GM19035 (cell line): Measurements from ENCODE around the gene GATA6.
"Not testable (repeated sequence)": the region's sequence is repeated elsewhere in the genome, so short reads cannot be mapped to it uniquely, and the experiment has no call there.

Experiments
- ATAC-seq: cut with Tn5 transposase; IDR thresholded peaks from one replicate; pipeline ENCODE4 v1.9.1; 2021; ENCODE audit not compliant: unreplicated experiment

GATA6 gene

DNA sequence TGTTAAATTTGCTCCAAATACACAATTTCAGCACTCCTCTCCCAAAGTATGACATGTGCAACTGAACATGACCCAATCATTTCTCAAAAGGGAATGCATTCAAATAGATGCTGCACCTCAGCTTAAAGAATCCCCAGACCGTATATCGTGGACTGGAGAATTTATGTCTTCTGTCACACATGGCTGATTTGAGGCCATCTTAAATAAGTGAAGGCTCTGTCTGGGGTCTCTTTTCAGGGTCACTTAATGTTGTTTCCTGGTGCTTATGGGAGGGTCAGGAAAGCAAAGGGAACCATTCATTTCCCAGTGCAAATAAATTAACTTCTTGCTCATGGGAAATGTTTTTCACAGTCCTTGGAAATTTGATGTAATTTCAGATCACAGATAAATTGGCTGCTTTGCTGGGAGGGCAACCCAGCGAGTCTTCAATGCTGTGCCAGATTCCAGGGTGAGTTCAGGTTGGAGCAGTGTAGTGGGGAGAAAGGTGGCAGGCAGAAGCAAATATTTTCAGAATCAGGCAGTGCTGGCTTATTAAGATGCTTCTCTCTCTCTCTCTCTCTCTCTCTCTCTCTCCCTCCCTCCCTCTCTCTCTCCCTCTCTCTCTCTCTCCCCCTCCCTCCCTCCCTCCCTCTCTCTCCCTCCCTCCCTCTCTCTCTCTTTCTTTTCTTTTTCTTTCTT lies 34.3 kb downstream of the GATA6 start:
- ATAC-seq: no peak

DNA sequence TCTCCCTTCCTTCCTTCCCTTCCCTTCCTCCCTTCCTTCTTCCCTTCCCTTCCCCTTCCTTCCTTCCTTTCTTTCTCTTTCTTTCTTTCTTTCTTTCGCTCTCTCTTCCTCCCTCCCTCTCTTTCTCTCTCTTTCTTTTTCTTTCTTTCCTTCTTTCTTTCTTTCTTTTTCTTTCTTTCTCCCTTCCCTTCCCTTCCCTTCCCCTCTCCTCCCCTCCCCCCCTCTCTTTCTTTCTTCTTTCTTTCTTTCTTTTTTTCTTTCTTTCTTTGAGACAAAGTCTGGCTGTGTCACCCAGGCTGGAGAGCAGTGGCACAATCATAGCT lies 34.8 kb downstream of the GATA6 start:
- ATAC-seq: no peak

DNA sequence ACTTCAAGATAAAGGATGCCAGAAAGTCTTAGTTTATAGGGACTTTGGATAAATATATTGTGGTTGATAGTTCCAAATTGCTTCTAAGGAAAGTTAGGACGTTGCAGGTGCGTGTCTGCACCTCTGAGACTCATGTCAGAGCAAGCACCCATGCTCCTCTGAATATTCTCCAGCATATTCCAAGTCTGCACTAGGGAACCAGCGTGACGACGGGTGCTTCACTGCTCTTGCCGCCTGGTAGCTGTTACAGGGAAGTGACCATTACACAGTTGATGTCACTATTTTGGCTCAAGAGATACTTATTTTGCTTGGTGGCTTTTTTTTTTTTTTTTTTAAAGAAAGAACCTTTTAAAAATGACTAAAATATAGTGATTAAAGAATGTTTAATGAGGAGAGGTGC lies 35.6 kb downstream of the GATA6 start:
- ATAC-seq: no peak

DNA sequence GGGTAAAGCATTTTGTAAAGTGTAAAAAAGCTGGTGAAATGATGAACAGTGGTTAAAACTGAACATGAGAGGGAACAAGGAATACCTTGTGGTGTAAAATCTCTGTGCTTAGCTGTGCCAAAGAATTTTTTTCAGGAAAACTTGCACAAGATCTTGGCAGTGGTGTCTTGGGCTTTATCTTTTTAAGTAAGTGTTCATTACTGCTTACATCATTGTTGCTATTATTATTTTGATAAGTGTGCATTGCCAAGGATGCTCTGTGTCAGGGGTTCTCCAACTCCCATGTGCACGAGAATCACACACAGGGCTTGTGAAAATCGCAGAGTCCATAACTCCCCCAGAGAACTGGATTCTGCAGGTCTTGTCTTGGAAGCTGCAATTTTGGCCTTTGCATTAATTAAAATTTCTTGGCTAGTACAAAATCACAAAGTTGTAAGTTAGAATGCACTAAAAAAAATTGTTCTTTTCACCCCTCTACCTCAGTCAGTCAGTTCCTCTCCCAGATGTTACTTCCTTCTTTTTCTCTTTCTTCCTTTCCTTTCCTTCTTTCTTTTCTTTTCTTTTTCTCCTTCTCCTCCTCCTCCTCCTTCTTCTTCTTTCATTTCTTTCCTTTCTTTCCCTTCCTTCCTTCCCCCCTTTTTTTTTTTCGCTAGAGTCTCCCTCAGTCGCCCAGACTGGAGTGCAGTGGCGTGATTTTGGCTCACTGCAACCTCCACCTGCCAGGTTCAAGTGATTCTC lies 37.8 kb downstream of the GATA6 start:
- ATAC-seq: no peak

DNA sequence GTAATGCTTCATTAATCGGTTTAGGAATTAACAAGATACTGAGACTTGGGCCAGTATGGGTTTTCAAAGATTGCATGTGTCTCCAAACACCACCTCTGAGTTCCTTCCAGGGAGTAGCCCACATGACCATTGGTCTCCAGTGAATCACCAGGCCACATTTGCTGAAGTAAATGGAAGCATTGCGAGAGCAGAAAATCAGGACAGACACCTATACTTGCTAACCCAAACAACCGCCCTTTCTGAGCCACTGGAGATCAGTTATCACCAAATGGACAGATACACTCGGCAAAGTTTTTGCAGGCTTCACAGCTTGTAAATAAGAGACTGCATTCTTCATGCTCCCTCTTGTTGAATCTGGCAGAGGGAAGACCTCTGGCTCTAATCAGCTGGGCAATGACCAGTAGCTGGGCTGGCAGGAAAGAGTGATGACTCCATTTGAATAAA lies 40.9 kb downstream of the GATA6 start:
- no peak for ATAC-seq

DNA sequence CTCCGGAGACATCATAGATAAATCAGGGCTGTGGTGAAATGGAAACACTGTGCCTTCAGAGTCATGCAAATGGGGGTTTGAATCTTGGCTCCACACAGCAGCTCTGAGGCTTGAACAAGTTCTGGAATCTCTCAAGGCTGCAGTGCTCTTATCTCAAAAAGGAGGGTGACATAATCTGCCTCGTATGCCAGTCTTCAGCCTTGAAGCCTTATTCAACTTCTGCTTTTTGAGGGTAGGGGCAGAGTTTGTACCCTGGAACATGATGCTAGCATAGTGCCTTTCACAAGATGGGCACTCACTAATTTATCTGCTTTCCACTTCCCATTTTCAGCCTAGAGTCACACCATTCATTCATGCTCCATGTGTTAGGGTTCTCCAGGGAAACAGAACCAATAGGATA lies 42.3 kb downstream of the GATA6 start:
- ATAC-seq: no peak

DNA sequence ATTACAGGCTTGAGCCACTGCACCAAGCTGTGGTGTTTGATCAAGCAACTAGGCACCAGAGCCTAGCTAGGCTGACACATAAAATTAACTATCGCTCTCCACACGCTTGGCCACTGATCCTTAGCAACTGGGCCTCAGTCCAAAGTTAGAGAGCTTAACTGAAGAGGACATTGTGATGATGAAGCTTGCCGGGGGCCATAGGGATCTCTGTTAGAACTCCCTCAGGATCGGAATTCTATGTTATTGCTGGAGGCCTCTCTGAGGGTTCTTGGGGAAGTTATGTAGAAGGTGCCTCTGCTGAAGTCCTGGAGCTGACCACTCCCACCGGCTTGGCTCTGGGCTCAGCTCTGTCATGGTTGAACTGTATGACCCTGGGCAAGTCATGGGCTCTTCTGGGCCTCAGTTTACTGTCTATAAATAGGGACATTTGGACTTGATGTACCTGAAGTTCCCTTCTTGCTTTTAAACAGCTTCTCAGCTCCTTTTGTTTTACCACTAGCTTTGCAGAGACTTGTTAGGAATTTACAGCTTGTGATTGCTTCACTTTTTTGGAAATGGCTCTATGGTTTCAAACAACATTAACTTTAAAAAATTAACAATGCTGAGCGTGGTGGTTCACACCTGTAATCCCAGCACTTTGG lies 44.1 kb downstream of the GATA6 start:
- ATAC-seq: no peak

DNA sequence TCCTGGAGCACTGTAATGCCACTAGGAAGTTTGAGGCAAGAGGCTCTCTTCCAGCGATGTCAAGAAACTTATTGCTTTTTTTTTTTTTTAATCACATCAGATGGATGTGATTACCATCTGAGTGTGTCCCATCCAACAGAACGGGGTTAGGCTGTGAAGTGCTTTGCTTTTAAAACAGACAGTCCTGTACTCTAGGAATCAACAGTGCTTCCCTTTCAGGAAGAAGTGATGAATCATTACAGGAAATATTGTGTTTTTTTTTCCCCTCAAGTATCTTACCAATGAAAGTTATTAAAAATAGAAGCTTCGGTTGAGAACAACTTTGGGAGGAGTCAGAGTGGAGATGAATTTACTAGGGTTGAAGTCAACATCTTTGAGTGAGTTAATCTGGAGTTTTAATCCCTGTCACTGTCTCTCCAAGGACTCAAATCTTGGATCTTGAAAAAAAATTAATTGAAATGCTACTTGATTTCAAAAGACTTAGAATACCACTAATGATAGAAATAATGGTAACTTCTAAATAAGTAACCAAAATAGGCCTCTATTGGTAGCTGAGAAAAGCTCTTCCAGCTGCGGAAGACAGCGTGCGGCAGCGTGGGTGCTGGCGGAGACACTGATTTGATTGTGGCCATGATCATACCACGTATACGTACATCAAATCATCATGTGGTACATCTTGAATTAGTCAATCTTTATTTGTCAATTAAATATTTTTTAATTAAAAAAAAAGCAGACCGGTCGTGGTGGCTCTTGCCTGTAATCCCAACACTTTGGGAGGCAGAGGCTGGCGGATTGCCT lies 45.5 kb downstream of the GATA6 start:
- ATAC-seq: no peak

DNA sequence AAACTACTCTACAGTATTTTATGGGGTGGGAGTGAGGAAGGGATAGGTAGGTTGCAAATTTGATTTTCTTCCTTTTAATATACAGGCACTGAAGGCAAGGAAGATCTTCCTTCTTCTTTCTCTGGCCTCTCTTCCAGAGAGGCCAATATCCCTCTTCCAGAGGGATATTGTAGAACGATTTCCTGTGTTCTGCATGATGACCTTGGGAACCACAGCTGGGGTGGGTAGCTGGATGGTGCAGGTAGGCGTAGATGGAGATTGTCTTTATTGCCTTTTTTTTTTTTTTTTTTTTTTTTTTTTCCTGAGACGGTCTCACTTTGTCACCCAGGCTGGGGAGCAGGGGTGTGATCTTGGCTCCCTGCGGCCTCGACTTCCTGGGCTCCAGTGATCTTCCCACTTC lies 49.4 kb downstream of the GATA6 start:
- no peak for ATAC-seq

DNA sequence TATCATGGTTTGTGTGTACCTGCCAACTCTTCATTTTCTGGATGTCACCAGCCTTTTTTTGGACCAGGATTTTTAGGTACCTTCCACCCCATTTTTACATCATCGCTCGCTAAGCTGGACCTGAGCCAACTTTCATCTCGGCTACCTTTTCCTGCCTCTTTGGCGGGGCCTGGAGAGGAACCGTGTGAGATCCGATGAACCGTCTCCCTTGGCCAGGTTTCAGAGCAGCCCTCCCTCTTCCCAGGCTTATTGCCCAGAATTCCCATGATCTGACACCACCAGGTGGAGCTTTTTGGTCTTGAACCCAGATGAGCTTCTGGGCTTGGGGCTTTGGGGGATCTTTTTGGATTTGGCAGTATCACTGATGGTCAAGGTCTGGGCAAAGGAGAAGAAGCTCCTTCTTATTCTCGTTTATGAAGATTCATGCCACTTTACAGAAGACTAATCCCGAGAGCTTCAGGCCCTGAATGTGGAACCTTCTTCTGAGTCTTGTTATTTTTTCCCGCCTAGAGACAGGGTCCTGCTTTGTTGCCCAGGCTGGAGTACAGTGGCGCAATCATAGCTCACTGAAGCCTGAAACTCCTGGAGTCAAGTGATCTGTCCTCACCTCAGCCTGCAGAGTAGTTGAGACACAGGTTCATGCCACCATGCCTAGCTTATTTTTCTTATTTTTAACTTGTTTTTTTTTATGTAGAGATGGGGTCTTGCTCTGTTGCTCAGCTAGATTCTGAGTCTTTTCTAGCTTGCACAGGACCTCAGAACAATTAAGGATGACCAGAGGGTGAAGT lies 50.4 kb downstream of the GATA6 start:
- no peak for ATAC-seq

DNA sequence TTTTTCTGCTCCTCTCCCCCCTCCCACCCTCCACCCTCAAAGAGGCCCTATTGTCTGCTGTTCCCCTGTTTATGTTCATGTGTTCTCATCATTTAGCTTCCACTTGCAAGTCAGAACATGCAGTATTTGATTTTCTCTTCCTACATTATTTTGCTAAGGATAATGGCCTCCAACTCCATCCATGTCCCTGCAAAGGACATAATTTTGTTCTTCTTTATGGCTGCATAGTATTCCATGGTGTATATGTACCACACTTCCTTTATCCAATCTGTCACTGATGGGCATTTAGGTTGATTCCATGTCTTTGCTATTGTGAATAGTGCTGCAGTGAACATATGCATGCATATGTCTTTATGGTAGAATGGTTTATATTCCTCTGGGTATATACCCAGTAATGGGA lies 51.2 kb downstream of the GATA6 start:
- ATAC-seq: not testable (repeated sequence)

DNA sequence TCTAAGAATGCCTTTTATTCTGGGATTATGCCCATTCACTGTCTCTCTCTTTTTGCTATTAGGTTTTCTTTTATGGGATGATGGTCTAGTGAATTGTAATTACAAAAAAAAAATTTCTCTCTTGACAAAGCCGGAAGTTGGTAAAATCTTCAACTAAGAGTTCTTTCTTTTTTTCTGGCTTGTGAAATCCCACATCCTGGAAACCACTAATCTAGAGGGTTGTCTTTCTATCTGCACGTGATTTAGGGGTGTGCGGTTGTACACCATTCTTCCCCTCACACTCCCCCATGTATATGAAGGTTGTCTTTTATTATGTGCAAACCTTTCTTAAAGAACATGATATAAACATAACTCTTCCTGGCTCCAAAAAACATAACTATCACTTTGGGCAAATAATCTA lies 52.0 kb downstream of the GATA6 start:
- ATAC-seq: no peak

DNA sequence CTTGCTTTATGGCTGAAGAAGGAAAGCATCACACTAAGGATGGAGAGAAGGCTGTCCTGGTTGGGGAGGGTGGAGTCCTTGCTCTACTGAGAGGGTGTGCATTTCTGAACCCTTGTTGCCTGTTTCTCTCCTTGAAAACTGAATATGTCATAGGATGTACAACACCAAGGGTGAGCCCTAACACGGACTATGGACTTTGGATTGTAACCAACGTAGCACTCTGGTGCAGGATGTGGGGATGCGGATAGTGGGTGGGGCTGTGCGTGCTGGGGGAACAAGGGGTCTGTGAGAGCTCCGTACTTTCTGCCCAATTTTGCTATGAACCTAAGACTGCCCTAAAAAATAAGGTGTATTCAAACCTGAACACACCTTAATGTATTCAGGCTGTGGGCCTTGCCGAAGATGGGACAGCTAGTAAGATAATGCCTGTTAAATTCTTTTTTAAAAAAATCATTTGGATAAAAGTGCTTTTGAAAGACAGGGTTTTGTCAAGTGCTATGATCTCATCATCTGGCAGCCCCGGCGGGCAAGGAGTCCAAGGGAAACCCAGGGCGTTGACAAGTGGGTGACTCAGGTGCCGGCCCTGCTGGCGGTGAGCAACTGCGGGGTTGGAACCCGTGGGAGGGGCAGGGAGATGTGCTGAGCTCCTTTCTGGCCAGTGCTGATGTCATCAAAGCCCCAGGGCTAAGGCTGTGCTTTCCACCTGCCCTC lies 54.0 kb downstream of the GATA6 start:
- ATAC-seq: no peak

DNA sequence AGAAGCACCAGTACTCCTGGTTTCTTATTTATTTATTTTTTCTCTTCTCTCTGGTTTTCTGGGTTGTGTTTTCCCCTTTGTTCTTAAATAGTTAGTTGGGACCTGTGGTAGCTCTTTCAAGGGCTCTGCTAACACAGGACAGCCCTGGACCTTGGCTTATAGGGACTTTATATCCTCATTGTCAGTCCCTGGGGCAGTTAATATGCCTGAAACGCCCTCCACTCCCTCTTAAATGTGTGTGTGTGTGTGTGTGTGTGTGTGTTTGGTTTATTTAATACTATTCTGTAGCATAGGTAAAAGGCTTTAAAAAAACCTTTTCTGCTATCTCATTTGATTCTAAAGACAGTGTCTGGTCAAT lies 54.6 kb downstream of the GATA6 start:
- no peak for ATAC-seq

DNA sequence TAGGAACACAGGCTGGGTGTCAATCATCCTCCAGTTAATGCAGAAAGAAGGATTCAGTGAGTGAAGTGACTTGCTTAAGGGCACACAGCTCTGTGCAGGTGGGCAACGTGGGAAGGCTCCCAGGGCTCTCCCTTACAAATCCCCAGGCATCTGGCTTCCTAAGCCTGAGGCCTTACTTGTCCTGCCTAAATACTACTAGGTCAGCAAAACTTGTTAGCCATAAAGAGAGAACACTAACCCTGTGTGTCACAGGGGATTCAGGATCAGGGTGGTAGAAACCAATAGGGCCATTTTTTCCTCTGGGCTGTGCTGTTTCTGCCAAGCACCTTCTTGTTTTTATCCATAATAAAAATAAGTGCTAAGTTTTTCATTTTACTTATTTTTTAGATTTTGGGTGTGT lies 55.0 kb downstream of the GATA6 start:
- ATAC-seq: no peak

DNA sequence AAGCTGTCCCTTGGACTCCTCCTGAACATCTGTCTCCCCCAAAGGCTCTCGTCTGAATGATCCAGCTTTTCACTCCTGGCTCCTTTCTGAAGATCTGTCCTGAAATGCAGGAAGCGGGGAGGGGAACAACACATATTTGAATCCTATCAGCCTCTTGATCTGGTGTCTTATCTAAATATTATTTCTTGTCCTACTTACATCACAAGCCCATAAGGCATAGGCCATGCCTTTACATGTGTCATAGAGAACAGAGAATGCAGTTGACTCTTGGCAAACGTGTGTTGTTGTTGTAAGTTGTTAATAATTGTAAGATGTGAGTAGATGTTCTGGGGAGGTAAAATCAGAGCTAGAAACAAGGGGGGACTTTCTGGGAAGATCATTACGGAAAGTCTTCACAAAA lies 57.4 kb downstream of the GATA6 start:
- no peak for ATAC-seq

DNA sequence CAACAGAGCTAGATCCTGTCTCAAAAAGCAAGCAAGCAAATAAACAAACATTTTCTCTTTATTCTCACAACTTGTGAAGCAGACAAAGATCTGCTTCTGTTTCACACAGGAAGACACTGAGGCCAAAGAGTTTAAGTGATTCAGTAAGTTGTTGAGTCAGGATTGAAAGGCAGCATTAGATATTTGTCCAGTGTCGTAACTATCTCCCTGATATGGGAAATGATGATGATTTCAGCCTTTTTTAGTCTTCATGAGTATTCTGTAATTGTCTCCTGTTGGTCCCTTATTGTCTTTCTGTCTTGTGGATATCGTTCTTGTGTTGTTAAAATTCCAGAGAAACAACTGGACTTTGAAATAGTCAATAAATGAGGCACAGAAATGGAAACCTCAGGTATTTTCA lies 59.6 kb downstream of the GATA6 start:
- no peak for ATAC-seq

DNA sequence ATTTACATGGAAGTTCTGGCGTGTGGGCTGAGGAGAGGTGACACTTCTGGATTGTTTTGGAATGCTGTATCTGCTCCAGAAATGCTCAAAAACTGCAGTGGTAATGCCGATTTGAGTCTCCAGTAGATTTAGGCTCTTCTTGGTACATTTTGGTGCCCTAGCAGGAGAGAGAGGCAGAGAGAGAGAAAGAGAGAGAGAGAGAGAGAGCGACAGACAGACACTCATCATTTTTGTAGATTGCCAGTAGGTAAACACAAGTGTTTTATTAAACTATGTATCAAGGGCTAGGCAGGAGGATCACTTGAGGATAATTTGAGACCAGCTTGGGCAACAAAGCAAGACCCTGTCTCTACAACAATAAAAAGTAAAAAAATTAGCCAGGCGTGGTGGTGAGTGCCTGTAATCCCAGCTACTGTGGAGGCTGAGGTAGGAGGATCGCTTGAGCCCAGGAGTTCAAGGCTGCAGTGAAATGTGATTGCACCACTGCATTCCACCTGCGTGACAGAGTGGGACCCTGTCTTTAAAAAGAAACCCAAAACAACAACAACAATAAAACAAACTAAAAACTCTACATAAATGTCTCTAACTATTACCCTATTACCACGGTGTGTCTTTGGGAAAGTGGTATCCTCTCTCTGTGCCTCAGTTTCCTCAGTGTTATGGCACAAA lies 60.2 kb downstream of the GATA6 start:
- no peak for ATAC-seq

DNA sequence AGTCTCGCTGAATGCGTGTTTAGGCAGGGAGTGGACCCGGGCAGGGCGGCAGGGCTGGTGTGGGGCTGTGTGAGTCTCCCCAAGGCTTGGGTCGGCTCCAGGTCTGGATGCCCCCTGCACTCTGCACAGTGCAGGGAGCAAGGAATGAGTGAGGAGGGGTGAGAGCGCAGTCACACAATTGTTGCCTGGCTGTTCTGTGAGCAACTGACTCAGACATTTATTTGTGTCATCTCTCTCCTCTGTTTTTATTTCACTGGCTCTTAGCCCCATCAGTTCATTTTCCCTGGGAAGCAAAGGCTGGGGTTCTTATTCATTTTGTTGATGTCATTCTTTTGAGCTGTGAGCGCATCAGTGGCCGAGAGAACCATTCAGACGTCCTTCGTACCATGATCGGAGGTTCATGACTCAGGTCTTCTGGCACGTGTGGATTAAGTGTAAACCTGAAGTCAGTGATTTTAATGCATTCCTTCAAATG lies 61.1 kb downstream of the GATA6 start:
- no peak for ATAC-seq

DNA sequence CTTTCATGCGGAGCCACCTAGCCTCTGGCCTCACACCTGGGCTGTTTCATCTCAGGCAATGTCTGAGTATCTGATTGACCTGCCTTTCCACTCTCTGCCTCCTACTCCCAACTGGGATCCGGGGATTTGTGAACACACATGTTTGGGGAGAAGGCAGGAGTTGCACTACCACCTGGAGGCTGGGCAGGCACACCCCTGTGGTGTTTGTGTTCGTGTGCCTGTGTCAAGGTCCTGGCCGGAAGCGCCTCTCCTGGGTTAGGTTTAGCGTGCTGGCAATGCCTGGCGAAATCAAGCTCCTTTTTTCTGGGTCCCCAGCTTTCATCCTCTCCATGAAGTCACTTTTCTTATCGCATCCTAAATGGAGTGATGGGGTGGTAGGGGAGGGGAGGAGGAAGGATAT lies 63.9 kb downstream of the GATA6 start:
- ATAC-seq: no peak
